ENCODE results near the gene PERCC1. TPM values are rescaled to one million over a fixed set of nuclear protein-coding genes. Genes with fewer than 3 reads are reported as not detected.

Gene PERCC1
- polyA plus RNA-seq, result not detected

DNA sequence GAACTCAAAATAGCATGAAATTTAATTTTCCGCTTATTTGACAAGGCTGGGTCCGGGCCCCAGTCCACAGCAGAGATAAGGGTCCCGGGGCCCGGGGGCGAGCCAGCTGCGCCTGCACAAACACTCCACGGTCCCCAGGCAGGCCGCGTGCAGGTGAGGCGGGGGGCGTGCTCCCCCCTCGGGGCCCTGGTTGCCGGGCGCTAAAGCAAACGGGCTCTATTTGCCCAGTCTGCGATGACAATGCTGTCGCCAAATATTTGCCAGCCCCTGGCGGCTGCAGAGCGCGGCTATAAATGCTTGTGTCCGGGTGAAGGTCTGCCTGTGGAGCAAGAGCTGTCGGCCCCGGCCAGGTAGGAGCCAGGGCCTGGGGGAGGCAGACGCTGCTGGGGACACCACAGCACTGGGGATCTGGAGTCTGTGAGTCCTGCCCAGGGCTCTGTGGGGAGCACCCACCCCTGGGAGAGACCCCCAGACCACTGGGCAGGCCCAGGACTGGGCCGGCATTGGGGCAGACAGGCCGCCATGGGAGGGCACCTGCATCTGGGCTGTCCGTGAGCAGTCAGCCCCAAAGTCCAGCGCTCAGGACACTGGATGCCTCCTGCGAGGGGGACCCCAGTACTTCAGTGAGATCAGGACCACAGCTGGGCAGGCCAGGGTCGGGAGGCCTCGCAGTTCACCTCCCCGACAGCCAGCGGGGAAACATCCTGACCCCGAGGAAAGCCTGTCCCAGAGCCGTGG is at the start of gene PERCC1:
TSS of gene PERCC1 (plus strand) at position 320 of the 738 bp plus-strand sequence. CDS start 1,516 bp downstream, outside the sequence.
- Histone ChIP-seq H3K4me3 (ENCODE audit: low read depth in 1 of 2, low read length in 2 of 2) (no peak within 1 kb of the TSS), H3K9me3 (ENCODE audit: control insufficient read depth in 2 of 2, insufficient read depth in 1 of 2, low read depth in 1 of 2, low read length in 1 of 2) (no peaks in the 10 kb centered on the region), H3K27ac (ENCODE audit: low read depth in 2 of 2, low read length in 1 of 2) (no peak within 1 kb of the TSS), H3K36me3 (ENCODE audit: control insufficient read depth in 2 of 2, insufficient read depth in 2 of 2, low read length in 1 of 2) (no peaks in the 10 kb centered on the region), H3K27me3 (ENCODE audit: control insufficient read depth in 1 of 2, insufficient read depth in 2 of 2, low read length in 2 of 2) (no peaks in the 10 kb centered on the region), H3K4me1 (ENCODE audit: control insufficient read depth in 2 of 2, insufficient read depth in 2 of 2, low read length in 1 of 2) (no peaks in the 10 kb centered on the region)
- 42 to 49% methylated on average over 34 to 35 of the region's 35 CpGs for WGBS, 2 donors

DNA sequence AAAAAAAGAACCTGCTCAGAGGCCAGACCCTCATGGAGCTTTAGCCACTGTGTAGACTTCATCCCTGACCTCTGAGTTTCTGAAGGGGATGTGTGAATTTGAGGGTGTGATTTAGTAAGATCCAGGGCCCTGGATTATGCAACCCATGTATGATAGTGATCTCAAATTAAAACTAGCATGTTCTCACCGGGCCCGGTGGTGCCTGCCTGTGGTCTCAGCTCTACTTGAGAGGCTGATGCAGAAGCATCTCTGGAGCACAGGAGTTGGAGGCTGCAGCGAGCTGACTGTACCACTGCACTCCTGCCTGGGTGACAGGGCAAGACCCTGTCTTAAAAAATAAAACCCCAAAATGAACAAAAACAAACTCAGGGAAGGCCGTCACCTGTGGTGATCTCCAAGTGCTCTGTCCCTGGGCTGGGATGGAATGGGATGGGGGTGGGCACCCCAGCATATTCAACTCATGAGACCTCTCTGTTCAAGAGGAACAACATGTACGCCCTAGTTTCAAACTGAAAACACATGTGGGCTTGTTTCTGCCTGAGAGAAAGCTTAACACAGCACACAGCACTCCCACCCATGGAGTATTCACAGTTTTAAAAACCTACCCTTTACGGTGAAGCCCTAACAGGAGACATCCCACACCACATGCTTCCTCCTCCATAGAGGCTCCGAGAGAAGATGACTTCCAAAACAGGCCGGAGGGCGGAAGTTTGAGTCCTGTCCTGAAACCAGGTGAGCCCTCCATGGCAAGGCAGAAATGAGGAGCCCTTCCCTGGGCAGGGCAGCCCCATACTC is 49.1 kb upstream of the PERCC1 start:
- no peak overlapping the region for H3K4me3 ChIP-seq (ENCODE audit: low read depth in 1 of 2, low read length in 2 of 2)
- WGBS, 2 donors, result 91% methylated on average over 9 of the region's 9 CpGs
- no peak overlapping the region for H3K27ac ChIP-seq (ENCODE audit: low read depth in 2 of 2, low read length in 1 of 2)
- H3K27me3 ChIP-seq (ENCODE audit: control insufficient read depth in 1 of 2, insufficient read depth in 2 of 2, low read length in 2 of 2), result no peaks in the 10 kb centered on the region
- H3K4me1 ChIP-seq (ENCODE audit: control insufficient read depth in 2 of 2, insufficient read depth in 2 of 2, low read length in 1 of 2), result peaks cover 7 to 11% of the 10 kb centered on the region in 2 donors
- H3K9me3 ChIP-seq (ENCODE audit: control insufficient read depth in 2 of 2, insufficient read depth in 1 of 2, low read depth in 1 of 2, low read length in 1 of 2), result no peaks in the 10 kb centered on the region
- H3K36me3 ChIP-seq (ENCODE audit: control insufficient read depth in 2 of 2, insufficient read depth in 2 of 2, low read length in 1 of 2), result peaks cover 2 to 26% of the 10 kb centered on the region in 2 donors

DNA sequence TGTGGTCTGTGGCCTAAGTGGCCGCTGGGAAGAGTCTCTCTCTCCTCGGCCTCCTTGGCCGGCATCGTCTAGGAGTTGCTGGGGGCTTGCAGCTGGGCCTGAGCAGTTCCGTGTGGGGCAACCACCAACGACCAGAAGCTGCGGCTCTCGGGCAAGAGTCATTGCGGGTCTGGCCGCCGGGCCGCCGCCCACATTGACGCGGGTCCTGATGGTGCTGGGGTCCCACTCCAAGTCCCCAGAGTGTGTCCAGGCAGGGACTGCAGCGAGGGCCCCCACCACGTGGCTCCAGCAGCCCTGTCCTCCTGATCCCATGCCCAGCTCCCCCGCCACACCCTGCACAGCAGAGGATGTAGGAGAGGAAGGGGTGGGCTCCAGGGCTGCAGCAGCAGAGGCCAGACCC is 47.3 kb upstream of the PERCC1 start:
- Histone ChIP-seq H3K27me3 (ENCODE audit: control insufficient read depth in 1 of 2, insufficient read depth in 2 of 2, low read length in 2 of 2) (no peaks in the 10 kb centered on the region), H3K4me3 (ENCODE audit: low read depth in 1 of 2, low read length in 2 of 2) (no peak overlapping the region), H3K9me3 (ENCODE audit: control insufficient read depth in 2 of 2, insufficient read depth in 1 of 2, low read depth in 1 of 2, low read length in 1 of 2) (no peaks in the 10 kb centered on the region), H3K36me3 (ENCODE audit: control insufficient read depth in 2 of 2, insufficient read depth in 2 of 2, low read length in 1 of 2) (peaks cover 2 to 33% of the 10 kb centered on the region in 2 donors), H3K27ac (ENCODE audit: low read depth in 2 of 2, low read length in 1 of 2) (no peak overlapping the region), H3K4me1 (ENCODE audit: control insufficient read depth in 2 of 2, insufficient read depth in 2 of 2, low read length in 1 of 2) (peaks cover 2 to 6% of the 10 kb centered on the region in 2 donors)
- 89 to 91% methylated on average over 16 to 18 of the region's 18 CpGs for WGBS, 2 donors

DNA sequence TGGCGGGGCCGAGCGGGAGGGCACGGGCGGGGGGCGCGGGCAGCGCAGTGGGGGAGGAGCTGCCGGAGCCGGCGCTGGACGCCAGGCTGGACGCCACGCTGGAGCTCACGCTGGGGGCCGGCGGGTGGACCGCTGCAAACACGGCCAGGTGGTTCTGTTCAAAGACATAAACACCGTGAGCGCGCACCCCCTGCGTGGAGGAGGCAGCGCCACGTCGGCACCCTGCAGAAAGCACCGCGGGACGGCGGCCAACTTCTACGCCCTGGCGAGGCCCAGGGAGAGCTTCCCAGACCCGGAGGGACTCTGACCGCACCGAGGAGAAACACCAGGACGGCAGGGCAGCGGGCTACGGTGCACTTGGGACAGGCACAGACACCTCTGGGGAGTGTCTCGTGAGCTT is 45.6 kb upstream of the PERCC1 start:
- Histone ChIP-seq H3K36me3 (ENCODE audit: control insufficient read depth in 2 of 2, insufficient read depth in 2 of 2, low read length in 1 of 2) (peaks cover 1 to 36% of the 10 kb centered on the region in 2 donors), H3K4me1 (ENCODE audit: control insufficient read depth in 2 of 2, insufficient read depth in 2 of 2, low read length in 1 of 2) (no peaks in the 10 kb centered on the region), H3K27ac (ENCODE audit: low read depth in 2 of 2, low read length in 1 of 2) (no peak overlapping the region), H3K27me3 (ENCODE audit: control insufficient read depth in 1 of 2, insufficient read depth in 2 of 2, low read length in 2 of 2) (no peaks in the 10 kb centered on the region), H3K4me3 (ENCODE audit: low read depth in 1 of 2, low read length in 2 of 2) (no peak overlapping the region), H3K9me3 (ENCODE audit: control insufficient read depth in 2 of 2, insufficient read depth in 1 of 2, low read depth in 1 of 2, low read length in 1 of 2) (no peaks in the 10 kb centered on the region)
- WGBS, 2 donors, result 95 to 96% methylated on average over 39 of the region's 39 CpGs

DNA sequence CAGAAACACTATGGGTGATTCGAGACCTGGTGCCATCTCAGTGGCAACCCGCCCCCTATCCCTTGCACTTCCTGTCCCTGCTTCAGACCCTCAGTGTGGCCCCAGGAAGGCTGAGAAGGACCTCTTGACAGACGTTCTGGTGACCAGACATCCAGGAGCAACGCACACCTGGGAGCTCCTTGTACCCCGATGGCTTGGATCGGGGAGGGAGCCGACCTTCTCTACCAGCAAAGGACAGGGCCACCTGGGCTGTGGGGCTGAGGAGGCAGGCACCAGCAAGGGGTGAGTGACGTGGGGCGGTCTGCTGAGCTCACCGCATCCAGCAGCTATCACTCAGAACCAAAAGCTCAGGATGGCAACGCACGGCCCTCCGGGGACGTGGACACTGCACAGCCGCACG is 43.5 kb upstream of the PERCC1 start:
- H3K4me1 ChIP-seq (ENCODE audit: control insufficient read depth in 2 of 2, insufficient read depth in 2 of 2, low read length in 1 of 2), result no peaks in the 10 kb centered on the region
- peaks cover 0 to 36% of the 10 kb centered on the region in 2 donors for H3K36me3 ChIP-seq (ENCODE audit: control insufficient read depth in 2 of 2, insufficient read depth in 2 of 2, low read length in 1 of 2)
- H3K9me3 ChIP-seq (ENCODE audit: control insufficient read depth in 2 of 2, insufficient read depth in 1 of 2, low read depth in 1 of 2, low read length in 1 of 2), result no peaks in the 10 kb centered on the region
- H3K27ac ChIP-seq (ENCODE audit: low read depth in 2 of 2, low read length in 1 of 2), result no peak overlapping the region
- no peaks in the 10 kb centered on the region for H3K27me3 ChIP-seq (ENCODE audit: control insufficient read depth in 1 of 2, insufficient read depth in 2 of 2, low read length in 2 of 2)
- WGBS, 2 donors, result 94 to 96% methylated on average over 16 of the region's 16 CpGs
- no peak overlapping the region for H3K4me3 ChIP-seq (ENCODE audit: low read depth in 1 of 2, low read length in 2 of 2)

DNA sequence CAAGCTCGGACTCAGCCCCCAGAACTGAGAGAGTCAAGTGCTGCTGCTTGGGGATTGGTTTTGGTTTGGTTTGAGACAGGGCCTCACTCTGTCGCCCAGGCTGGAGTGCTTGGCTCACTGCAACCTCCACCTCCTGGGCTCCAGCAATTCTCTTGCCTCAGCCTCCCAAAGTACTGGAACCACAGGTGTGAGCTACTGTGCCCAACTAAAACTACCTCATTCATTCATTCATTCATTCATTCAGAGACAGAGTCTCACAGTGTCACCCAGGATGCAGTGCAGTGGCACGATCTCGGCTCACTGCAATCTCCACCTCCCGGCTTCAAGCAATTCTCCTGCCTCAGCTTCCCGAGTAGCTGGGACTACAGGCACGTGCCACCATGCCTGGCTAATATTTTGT is 41.1 kb upstream of the PERCC1 start:
- no peaks in the 10 kb centered on the region for H3K9me3 ChIP-seq (ENCODE audit: control insufficient read depth in 2 of 2, insufficient read depth in 1 of 2, low read depth in 1 of 2, low read length in 1 of 2)
- H3K4me3 ChIP-seq (ENCODE audit: low read depth in 1 of 2, low read length in 2 of 2), result no peak overlapping the region
- peaks cover 0 to 38% of the 10 kb centered on the region in 2 donors for H3K36me3 ChIP-seq (ENCODE audit: control insufficient read depth in 2 of 2, insufficient read depth in 2 of 2, low read length in 1 of 2)
- 94% methylated on average over 7 of the region's 7 CpGs for WGBS, 2 donors
- H3K27ac ChIP-seq (ENCODE audit: low read depth in 2 of 2, low read length in 1 of 2), result no peak overlapping the region
- no peaks in the 10 kb centered on the region for H3K4me1 ChIP-seq (ENCODE audit: control insufficient read depth in 2 of 2, insufficient read depth in 2 of 2, low read length in 1 of 2)
- no peaks in the 10 kb centered on the region for H3K27me3 ChIP-seq (ENCODE audit: control insufficient read depth in 1 of 2, insufficient read depth in 2 of 2, low read length in 2 of 2)

DNA sequence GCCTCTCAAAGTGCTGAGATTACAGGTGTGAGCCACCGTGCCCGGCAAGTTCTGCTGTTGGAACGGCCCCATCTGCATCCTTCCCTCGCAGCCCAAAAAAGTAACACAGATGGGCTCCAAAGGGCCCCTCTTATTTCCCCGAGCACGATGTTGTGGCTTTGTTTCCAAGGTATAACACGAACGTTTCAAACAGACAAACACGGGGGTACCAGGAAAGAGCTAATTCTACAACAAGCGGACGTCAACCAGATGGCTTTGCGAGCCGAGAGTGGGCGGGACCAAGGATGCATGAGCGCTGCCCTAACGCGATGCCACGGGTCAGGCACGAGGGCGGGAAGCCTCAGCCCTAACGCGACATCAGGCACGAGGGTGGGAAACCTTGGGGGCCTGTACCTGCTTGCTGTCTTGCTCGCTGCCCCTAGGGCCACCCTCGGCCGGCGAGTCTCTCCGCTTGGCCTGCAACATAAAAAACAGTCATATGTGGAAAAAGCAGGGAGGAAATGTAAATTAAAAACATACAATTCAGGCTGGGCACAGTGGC is 40.6 kb upstream of the PERCC1 start:
- Histone ChIP-seq H3K4me3 (ENCODE audit: low read depth in 1 of 2, low read length in 2 of 2) (no peak overlapping the region), H3K27ac (ENCODE audit: low read depth in 2 of 2, low read length in 1 of 2) (no peak overlapping the region), H3K27me3 (ENCODE audit: control insufficient read depth in 1 of 2, insufficient read depth in 2 of 2, low read length in 2 of 2) (no peaks in the 10 kb centered on the region), H3K36me3 (ENCODE audit: control insufficient read depth in 2 of 2, insufficient read depth in 2 of 2, low read length in 1 of 2) (peaks cover 0 to 33% of the 10 kb centered on the region in 2 donors), H3K4me1 (ENCODE audit: control insufficient read depth in 2 of 2, insufficient read depth in 2 of 2, low read length in 1 of 2) (no peaks in the 10 kb centered on the region), H3K9me3 (ENCODE audit: control insufficient read depth in 2 of 2, insufficient read depth in 1 of 2, low read depth in 1 of 2, low read length in 1 of 2) (no peaks in the 10 kb centered on the region)
- WGBS, 2 donors, result 80 to 84% methylated on average over 28 of the region's 28 CpGs

DNA sequence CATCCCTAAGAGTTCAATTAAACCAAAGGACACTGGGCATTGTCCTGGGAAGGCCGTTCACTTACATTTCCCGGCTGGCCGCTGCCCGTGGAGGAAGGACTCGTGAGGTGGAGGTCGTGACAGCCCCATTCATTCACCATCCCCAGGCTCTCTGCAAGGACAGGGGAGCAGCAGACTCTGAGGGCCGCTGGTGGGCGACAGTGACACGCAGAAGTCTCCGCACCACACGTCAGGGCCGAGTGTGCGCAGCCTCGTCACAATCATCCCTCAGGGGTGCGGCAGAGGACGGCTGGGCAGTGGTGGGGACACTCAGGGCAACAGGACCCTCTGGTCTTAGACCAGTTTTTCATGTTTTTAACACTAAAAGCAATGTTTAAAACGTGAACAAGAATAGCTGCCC is 38.1 kb upstream of the PERCC1 start:
- no peaks in the 10 kb centered on the region for H3K27me3 ChIP-seq (ENCODE audit: control insufficient read depth in 1 of 2, insufficient read depth in 2 of 2, low read length in 2 of 2)
- peaks cover 0 to 36% of the 10 kb centered on the region in 2 donors for H3K36me3 ChIP-seq (ENCODE audit: control insufficient read depth in 2 of 2, insufficient read depth in 2 of 2, low read length in 1 of 2)
- H3K4me3 ChIP-seq (ENCODE audit: low read depth in 1 of 2, low read length in 2 of 2), result no peak overlapping the region
- H3K4me1 ChIP-seq (ENCODE audit: control insufficient read depth in 2 of 2, insufficient read depth in 2 of 2, low read length in 1 of 2), result no peaks in the 10 kb centered on the region
- WGBS, 2 donors, result 93 to 94% methylated on average over 17 of the region's 17 CpGs
- no peaks in the 10 kb centered on the region for H3K9me3 ChIP-seq (ENCODE audit: control insufficient read depth in 2 of 2, insufficient read depth in 1 of 2, low read depth in 1 of 2, low read length in 1 of 2)
- no peak overlapping the region for H3K27ac ChIP-seq (ENCODE audit: low read depth in 2 of 2, low read length in 1 of 2)

DNA sequence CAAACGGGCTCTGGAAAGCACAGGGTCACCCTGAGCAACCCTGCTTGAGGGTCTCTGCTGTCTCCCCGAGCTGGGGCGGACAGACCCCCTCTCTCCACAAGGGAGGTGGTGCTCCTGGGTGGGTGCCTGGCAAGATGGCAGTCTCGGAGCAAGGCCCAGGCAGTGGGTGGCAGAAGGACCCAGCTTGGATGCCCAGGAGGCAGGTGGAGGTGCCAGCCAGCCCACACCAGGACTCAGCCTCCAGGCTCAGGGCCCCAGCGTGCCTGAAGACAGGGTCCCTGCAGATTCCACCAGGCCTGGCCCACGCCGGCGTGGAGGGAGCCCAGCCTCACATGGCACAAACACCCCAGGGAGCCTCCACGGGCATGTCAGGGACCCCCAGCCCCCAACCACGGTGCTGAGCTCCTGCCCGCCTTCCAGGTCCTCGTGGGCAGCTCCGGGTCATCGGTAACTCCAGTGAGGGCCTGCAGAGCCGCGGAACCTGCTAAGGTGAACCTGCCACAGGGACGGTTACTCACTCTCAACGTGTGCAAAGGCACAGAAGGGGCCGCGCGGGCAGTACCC is 37.2 kb upstream of the PERCC1 start:
- H3K9me3 ChIP-seq (ENCODE audit: control insufficient read depth in 2 of 2, insufficient read depth in 1 of 2, low read depth in 1 of 2, low read length in 1 of 2), result no peaks in the 10 kb centered on the region
- no peak overlapping the region for H3K27ac ChIP-seq (ENCODE audit: low read depth in 2 of 2, low read length in 1 of 2)
- H3K4me3 ChIP-seq (ENCODE audit: low read depth in 1 of 2, low read length in 2 of 2), result no peak overlapping the region
- 94 to 95% methylated on average over 21 of the region's 21 CpGs for WGBS, 2 donors
- H3K27me3 ChIP-seq (ENCODE audit: control insufficient read depth in 1 of 2, insufficient read depth in 2 of 2, low read length in 2 of 2), result no peaks in the 10 kb centered on the region
- H3K36me3 ChIP-seq (ENCODE audit: control insufficient read depth in 2 of 2, insufficient read depth in 2 of 2, low read length in 1 of 2), result peaks cover 0 to 37% of the 10 kb centered on the region in 2 donors
- no peaks in the 10 kb centered on the region for H3K4me1 ChIP-seq (ENCODE audit: control insufficient read depth in 2 of 2, insufficient read depth in 2 of 2, low read length in 1 of 2)

Measured in esophagus (tissue), 2 donors.